Breast epithelium (tissue), 4 donors: ENCODE measurements around the gene CNTNAP5. TPM values are rescaled to one million over a fixed set of nuclear protein-coding genes. Genes with fewer than 3 reads are reported as not detected.

Experiments used
- DNase-seq, 2 donors: peaks; one replicate each; pipeline ENCODE4 v3.0.0-alpha.2; 2019; ENCODE audit warnings: low spot score in 2 of 2
- H3K27ac ChIP-seq, 2 donors: fragments of 200-600 bp; sonication (generic) in 1 of 2; one replicate each; pipeline ENCODE4 v1.5.1; 2016 to 2019; ENCODE audit warnings: mild to moderate bottlenecking in 1 of 2
- H3K27me3 ChIP-seq, 2 donors: fragments of 200-600 bp; sonication (generic) in 1 of 2; one replicate each; pipeline versions ENCODE4 v1.5.1 to v1.6.0; 2017 to 2019; ENCODE audit warnings: control low read depth in 1 of 2, mild to moderate bottlenecking in 1 of 2
- H3K36me3 ChIP-seq: fragments of 200-600 bp; one replicate; pipeline ENCODE4 v1.5.1; 2019
- H3K4me1 ChIP-seq, 2 donors: fragments of 200-600 bp; sonication (generic); one replicate each; pipeline ENCODE4 v1.5.1; 2016 to 2019; ENCODE audit warnings: control low read depth in 1 of 2
- H3K4me3 ChIP-seq, 3 donors: fragments of 200-600 bp; sonication (generic); 1 replicate in 2 of 3; 2 replicates in 1 of 3; pipeline ENCODE4 v1.5.1; 2016 to 2019; ENCODE audit warnings: mild to moderate bottlenecking in 3 of 3, moderate library complexity in 2 of 3
- H3K9me3 ChIP-seq, 2 donors: fragments of 200-600 bp; sonication (generic) in 1 of 2; one replicate each; pipeline ENCODE4 v1.5.1; 2016 to 2019; ENCODE audit warnings: control low read depth in 1 of 2
- POLR2A ChIP-seq: fragments of 450-650 bp; IDR thresholded peaks from one replicate; pipeline ENCODE4 v1.6.1; 2016; ENCODE audit warnings: antibody characterized with exemption, mild to moderate bottlenecking, moderate library complexity
- POLR2AphosphoS5 ChIP-seq, 3 donors: sonication (generic); formaldehyde crosslinking; IDR thresholded peaks; one replicate each; pipeline ENCODE4 v1.6.1; 2017; ENCODE audit warnings: antibody characterized with exemption in 3 of 3
- intact Hi-C: fragments of 100-400 bp; cut with DNase I; formaldehyde crosslinking; loops from one replicate; pipeline ENCODE4 v1.15.1; 2023; ENCODE audit warnings: low total_unique reads
- total RNA-seq, 3 donors: library from RNA; depleted of rRNA; stranded (reverse); fragments of >200 nt; gene quantifications; one replicate each; pipeline ENCODE4 v1.1.0, GENCODE V29; 2016
- TF ChIP-seq, protein P1 (sequence below), 3 donors: fragments of 450-650 bp; IDR thresholded peaks; one replicate each; pipeline ENCODE4 v1.5.1; 2016 to 2017; ENCODE audit warnings: antibody characterized with exemption in 3 of 3, mild to moderate bottlenecking in 3 of 3, moderate library complexity in 3 of 3

The CNTNAP5 gene
- total RNA-seq, 3 donors from 2014 or later: 0.66 TPM; not detected in 2

DNA sequence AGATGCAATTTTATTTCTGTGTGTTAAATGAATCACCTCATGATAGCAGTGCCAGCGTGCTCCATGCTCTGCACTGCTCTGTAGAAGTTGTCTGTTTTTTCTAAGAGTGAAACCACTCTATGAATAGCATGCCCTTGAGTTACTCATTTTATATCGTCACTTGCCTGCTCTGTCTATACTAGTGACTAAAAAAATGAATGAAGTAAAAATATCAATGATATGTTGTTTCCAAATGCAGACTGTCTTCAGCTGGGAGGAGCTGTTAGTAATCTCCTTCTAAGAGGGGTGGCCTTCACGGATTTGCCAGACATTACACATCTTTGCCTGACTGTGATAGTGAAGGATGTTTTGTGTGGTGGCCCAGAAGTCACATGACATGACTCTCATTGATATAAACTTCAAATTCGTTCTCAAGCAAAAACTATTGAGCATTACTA, 852.1 kb downstream of the CNTNAP5 start:
- intact Hi-C loops: no loop called here
- H3K9me3 ChIP-seq: no peaks in the 10 kb centered on the region
- no peaks in the 10 kb centered on the region for H3K36me3 ChIP-seq
- H3K4me3 ChIP-seq: no peak overlapping the region
- no peaks in the 10 kb centered on the region for H3K4me1 ChIP-seq
- DNase-seq: no peak
- no peak overlapping the region for H3K27ac ChIP-seq
- no peaks in the 10 kb centered on the region for H3K27me3 ChIP-seq
- TF ChIP-seq, protein P1, sequence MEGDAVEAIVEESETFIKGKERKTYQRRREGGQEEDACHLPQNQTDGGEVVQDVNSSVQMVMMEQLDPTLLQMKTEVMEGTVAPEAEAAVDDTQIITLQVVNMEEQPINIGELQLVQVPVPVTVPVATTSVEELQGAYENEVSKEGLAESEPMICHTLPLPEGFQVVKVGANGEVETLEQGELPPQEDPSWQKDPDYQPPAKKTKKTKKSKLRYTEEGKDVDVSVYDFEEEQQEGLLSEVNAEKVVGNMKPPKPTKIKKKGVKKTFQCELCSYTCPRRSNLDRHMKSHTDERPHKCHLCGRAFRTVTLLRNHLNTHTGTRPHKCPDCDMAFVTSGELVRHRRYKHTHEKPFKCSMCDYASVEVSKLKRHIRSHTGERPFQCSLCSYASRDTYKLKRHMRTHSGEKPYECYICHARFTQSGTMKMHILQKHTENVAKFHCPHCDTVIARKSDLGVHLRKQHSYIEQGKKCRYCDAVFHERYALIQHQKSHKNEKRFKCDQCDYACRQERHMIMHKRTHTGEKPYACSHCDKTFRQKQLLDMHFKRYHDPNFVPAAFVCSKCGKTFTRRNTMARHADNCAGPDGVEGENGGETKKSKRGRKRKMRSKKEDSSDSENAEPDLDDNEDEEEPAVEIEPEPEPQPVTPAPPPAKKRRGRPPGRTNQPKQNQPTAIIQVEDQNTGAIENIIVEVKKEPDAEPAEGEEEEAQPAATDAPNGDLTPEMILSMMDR (IDR thresholded peaks at IDR 0.05): no peak
- TF ChIP-seq POLR2A (no peak), POLR2AphosphoS5 (IDR thresholded peaks at IDR 0.05) (no peak)

DNA sequence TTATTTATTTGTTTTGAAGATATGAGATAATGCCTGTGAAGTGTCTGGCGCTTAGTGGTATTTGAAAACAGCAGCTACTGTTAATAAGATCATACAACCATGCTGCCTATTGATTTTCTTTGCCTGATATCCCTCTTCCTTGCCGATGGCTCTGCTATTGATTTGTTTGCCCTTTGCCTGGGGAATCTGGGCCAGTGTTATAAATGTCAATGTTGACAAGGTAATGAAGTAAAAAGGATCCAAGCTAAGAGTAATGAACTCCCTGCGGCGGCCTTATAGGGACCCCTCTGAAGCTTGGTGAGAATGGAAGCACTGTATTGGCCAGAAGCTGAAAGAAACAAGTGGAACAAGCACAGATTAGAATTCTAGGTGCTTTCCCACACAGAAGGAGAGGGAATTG, 854.6 kb downstream of the CNTNAP5 start:
- intact Hi-C loops: no loop called here
- Histone ChIP-seq H3K9me3 (no peaks in the 10 kb centered on the region), H3K36me3 (no peaks in the 10 kb centered on the region), H3K4me3 (no peak overlapping the region), H3K4me1 (no peaks in the 10 kb centered on the region), H3K27ac (no peak overlapping the region), H3K27me3 (no peaks in the 10 kb centered on the region)
- DNase-seq: no peak
- TF ChIP-seq POLR2AphosphoS5 (IDR thresholded peaks at IDR 0.05): no peak
- TF ChIP-seq, protein P1 (IDR thresholded peaks at IDR 0.05): no peak
- no peak for TF ChIP-seq POLR2A

DNA sequence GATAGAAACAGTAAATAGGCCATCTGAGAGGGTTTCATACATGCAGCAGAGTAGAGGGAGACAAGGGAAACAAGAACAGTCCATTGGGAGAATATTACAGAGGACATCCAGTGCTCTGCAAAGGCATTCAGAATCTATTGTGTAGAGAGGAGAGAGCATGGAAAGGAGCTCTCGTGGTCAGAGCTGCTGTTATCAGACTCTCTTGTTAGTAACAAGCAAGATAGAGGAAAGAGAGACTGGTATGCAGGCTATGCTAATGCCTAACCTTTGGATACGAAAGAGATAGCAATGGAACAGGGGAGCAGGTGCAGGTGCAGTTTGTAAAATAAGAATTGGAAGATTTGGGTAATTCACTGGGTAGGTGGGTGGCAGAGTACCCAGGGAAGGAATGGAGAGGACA, 855.9 kb downstream of the CNTNAP5 start:
- H3K27me3 ChIP-seq: no peaks in the 10 kb centered on the region
- no peaks in the 10 kb centered on the region for H3K36me3 ChIP-seq
- TF ChIP-seq POLR2AphosphoS5 (IDR thresholded peaks at IDR 0.05) (no peak), POLR2A (no peak)
- TF ChIP-seq, protein P1 (IDR thresholded peaks at IDR 0.05): no peak
- H3K4me3 ChIP-seq: no peak overlapping the region
- H3K27ac ChIP-seq: no peak overlapping the region
- no peaks in the 10 kb centered on the region for H3K4me1 ChIP-seq
- DNase-seq: no peak
- intact Hi-C loops: no loop called here
- no peaks in the 10 kb centered on the region for H3K9me3 ChIP-seq

DNA sequence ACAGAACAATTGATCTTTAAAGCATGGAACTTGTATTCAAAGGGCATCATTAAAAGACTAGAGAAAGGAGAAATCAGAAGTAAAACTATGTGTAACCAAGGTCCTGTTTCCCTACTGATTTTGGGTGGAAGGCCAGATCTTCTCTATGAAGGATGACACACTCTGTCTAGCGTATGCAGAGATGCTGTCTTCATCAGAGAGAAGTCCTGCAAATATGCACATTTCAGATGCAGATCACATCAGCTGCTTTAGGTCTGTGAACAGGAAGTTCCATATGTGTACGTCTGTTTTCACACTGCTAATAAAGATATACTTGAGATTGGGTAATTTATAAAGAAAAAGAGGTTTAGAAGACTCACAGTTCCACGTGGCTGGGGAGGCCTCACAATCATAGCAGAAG, 857.3 kb downstream of the CNTNAP5 start:
- TF ChIP-seq POLR2A (no peak), POLR2AphosphoS5 (IDR thresholded peaks at IDR 0.05) (no peak)
- TF ChIP-seq, protein P1 (IDR thresholded peaks at IDR 0.05): no peak
- intact Hi-C loops: no loop called here

DNA sequence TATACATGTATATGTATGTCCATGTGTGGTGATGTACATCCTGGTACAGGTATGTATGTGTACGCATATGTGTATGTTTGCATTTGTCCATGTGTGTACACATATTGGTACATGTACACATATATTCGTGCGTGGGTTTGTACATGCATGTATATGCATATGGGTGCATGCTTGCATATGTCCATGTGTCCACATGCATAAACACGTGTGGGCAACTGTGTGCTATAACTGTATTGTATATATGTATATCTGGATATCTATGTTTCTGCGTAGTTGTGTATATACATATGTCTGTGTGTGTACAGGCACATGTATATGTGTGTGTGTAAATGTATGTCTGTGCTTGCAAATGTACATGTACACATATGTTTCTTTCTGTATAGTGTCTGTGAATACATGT, 858.5 kb downstream of the CNTNAP5 start:
- H3K36me3 ChIP-seq: no peaks in the 10 kb centered on the region
- H3K4me3 ChIP-seq: no peak overlapping the region
- H3K27ac ChIP-seq: no peak overlapping the region
- H3K4me1 ChIP-seq: no peaks in the 10 kb centered on the region
- no peak for TF ChIP-seq POLR2AphosphoS5 (IDR thresholded peaks at IDR 0.05)
- TF ChIP-seq, protein P1 (IDR thresholded peaks at IDR 0.05): no peak
- TF ChIP-seq POLR2A: no peak
- H3K9me3 ChIP-seq: no peaks in the 10 kb centered on the region
- no peaks in the 10 kb centered on the region for H3K27me3 ChIP-seq
- DNase-seq: no peak
- intact Hi-C loops: no loop called here

More for the DNA sequence above, 857.3 kb downstream of the CNTNAP5 start:
- H3K36me3 ChIP-seq: no peaks in the 10 kb centered on the region
- H3K4me1 ChIP-seq: no peaks in the 10 kb centered on the region
- DNase-seq: no peak
- no peaks in the 10 kb centered on the region for H3K9me3 ChIP-seq
- no peak overlapping the region for H3K27ac ChIP-seq
- no peak overlapping the region for H3K4me3 ChIP-seq
- H3K27me3 ChIP-seq: no peaks in the 10 kb centered on the region
